Hematopoietic multipotent progenitor cell treated with erythropoietin and hydrocortisone succinate and interleukin-3 and kit ligand, for 6 days (in vitro differentiated cells): ENCODE data around the gene LRRC42.

Experiments used
- DNase-seq: peaks from one replicate; pipeline ENCODE4 v3.0.0-alpha.2; 2015

LRRC42 gene, protein sequence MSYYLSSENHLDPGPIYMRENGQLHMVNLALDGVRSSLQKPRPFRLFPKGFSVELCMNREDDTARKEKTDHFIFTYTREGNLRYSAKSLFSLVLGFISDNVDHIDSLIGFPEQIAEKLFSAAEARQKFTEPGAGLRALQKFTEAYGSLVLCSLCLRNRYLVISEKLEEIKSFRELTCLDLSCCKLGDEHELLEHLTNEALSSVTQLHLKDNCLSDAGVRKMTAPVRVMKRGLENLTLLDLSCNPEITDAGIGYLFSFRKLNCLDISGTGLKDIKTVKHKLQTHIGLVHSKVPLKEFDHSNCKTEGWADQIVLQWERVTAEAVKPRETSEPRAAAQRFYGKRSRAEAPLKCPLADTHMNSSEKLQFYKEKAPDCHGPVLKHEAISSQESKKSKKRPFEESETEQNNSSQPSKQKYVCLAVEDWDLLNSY

DNA sequence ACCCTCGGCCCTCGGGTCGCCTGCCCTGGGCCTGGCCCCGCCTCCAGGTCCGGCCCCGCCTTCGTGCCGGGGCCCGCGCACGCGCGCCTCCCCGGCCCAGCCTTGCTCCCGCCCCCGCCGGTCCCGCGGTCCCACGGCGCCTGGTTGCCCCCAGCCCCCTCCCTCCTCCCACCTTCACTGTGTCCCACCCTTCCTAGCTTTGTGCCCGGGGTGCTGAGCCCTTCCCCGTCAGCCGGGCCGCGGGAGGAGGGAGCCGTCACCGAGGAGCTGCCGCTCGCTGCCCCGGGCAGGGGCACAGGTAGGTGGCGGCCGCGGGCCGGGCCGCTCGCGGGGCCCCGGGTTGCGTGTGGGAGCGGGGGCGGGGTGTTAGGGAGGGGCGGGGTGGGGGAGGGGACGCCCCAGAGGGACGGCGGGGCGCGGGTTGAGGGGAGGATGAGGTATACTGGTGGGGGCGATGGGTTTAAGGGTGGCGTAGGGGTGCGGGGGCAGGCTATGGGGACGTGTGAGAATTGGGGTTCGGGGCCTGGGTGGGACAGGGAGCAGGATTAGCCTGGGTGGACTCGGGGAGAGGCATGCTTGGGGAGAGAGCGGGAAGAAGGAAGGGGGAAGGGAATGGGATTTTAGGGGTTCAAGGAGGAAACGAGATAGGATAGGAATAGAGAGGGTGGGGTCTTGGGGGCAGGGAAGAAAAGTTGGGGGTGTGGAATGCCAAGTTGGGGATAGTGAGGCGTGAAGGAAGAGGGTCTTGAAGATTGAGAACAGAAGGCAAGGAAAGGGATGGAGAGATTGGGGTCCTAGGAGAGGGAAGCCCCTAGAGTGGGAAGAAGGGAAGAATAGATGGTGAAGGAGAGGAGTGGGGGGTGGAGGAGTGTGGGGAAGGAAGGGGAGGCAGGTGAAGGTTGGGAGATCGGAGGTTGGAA, at the start of gene LRRC42:
Gene LRRC42, plus strand, starts transcription at position 99 of the 920 bp plus-strand sequence. CDS start 5,650 bp downstream, outside the sequence.
- peak; percentile 89 for DNase-seq

DNA sequence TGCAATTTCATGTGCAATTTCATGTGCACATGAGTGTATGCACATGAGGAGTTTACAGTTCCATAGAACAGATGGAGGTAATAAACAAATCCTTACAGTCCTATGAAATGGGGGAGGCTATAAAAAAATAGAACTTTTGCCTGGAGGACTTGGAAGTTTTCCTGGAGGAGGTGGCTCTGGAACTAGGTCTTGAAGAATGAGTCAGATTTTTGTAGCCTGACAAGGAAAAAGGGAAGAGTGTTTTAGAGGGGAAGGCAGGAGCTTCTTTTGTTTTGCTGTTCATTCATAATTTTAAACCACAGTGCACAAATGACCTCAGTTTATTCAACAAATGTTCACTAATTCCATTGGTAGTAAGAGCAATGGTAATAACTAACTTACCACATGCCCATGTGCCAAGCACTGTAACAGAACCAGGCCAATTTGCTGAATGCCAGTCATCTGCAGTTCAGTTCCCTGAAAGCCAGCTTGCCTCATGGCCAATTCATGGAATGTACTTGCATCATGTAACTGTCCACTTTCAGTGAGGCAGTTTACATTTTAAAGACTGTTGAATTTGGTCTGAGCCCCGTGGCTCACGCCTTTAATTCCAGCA, 49.4 kb upstream of the LRRC42 start:
- DNase-seq: no peak

DNA sequence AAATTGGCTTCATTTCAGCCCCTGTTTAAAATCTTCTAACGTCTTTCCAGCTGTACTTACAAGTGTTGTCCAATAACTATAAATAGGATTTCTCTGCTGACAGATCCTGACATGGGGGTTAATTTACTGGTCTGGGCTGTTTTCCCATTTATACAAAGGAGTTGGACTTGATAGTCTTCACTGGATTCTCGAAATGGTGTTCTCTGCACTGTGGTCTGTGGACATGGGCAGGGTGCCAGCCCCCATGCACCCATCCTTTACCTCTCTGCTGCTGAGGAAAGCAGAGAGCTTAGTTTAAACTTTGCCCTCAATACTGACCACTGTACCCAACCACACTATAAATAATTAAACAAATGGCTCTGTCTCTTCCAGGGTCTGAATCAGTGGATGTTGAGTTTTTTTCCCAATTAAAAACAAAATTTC, 46.9 kb upstream of the LRRC42 start:
- no peak for DNase-seq

DNA sequence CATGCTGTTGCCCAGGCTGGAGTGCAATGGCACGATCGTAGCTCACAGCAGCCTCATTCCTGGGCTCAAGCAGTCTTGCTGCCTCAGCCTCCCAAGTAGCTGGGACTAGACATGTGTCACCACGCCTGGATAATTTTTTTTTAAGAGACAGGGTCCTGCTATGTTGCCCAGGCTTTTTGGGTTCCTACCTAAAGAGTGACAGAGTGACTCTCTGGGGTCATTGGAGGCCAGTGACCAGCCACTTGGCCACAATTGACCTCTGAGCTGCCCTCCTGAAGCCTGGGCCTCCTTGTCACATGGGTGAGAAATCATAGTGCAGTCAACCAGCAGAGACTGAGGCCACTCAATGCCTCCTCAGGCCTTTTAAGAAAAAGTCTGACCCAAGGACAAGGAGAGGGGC, 46.4 kb upstream of the LRRC42 start:
- DNase-seq: no peak

DNA sequence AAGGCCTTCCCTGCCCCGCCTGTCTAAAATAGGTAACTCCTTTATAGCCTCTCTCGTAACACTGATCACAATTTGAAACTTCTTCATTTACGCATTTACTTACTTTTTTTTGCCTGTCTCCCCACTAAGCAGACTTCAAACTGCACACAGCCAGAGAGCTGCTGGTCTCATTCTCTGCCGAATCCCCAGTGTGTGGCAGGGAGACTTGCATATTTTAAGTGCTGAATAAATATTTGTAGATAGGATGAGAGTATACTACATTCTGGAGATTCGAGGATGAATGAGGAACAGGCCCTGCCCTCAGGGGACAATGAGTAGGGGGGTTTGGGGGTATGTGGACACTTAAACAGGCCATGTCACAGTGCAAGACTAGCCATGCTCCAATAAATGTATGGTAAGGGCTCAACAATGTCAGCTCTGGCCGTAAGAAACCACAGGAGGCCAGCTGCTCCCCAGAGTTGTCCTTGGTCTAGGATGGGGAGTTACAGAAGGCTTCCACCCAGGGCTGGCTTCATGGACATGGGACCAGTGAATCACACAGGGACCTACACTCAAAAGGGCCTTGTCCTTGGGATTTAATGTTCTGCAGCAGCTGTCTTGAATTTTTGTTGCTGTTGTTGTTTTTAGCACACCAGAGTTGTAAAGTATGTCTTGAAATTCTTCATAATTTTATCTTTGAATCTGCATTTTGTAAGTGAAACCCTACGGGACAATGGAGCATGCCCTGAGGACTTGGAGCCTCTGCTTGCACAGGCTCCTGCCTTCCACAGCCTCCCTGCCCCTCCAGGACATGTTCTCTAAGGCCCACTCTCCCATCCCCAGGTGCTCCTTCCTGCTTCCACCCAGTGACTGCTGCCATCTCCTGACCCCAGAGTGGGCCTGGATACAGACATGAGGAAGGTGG, 43.7 kb upstream of the LRRC42 start:
- no peak for DNase-seq

DNA sequence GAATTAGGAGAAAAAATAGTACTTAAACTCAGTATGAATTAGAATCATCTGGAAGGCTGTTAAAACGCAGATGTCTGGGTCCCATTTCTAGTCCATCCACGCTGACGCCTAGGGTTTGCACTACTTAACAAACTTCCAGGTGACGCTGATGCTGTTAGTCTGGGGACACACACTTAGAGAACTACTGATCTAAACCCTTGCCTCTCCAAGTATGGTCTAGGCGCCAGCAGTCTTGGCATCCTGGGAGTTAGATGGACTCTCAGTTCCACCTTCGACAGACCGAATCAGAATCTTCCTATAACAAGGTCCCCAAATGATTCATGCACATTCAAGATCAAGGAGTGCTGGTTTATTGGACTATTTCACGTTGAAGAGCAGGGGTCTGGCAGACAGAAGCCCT, 40.6 kb upstream of the LRRC42 start:
- no peak for DNase-seq

DNA sequence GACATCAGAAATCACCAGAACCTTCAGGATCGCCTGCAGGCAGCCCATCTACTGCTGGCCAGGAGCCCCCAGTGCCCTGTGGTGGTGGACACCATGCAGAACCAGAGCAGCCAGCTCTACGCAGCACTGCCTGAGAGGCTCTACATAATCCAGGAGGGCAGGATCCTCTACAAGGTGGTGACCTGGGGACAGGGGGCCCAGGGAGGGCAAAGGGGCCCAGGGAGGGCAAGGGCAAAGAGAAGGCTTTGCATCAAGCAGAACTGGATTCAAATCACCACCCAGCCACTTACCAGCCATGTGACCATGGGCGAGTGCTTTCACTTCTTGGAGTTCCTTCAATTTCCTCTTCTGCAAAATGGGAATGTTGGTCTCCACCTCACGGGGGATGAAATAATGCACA, 40.0 kb upstream of the LRRC42 start:
- no peak for DNase-seq

DNA sequence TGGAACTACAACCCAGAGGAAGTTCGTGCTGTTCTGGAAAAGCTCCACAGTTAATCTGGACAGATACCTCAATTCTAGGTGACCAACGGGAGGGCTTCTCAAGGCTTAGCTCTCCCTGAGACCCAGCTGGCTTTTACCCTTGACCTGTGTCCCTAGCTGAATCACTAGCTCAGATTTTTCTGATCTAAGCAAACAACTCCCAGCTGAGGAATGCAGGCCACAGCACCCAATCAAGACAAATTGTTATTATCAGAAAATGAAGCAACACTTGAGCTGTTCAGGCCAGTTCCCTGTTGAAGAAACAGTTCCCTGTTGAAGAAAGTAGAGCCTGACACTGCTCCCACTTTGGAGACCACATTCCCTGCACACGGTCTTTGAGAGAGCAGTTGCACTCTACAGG, 36.2 kb upstream of the LRRC42 start:
- no peak for DNase-seq

DNA sequence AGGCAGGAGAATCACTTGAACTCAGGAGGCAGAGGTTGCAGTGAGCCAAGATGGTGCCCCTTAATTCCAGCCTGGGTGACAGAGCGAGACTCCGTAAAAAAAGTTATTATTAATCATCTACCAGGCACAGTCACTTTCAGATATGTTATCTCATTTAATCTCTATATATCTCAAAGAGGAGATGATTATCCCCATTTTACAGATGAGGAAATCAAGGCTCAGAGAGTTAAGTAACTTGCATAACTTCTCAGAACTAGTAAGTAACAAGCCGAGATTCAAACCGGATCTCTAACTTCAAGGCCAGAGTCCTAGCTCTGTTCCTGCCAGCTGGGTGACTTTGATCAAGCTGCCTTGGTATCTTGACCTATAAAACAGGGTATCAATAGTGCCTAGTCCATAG, 34.7 kb upstream of the LRRC42 start:
- no peak for DNase-seq

DNA sequence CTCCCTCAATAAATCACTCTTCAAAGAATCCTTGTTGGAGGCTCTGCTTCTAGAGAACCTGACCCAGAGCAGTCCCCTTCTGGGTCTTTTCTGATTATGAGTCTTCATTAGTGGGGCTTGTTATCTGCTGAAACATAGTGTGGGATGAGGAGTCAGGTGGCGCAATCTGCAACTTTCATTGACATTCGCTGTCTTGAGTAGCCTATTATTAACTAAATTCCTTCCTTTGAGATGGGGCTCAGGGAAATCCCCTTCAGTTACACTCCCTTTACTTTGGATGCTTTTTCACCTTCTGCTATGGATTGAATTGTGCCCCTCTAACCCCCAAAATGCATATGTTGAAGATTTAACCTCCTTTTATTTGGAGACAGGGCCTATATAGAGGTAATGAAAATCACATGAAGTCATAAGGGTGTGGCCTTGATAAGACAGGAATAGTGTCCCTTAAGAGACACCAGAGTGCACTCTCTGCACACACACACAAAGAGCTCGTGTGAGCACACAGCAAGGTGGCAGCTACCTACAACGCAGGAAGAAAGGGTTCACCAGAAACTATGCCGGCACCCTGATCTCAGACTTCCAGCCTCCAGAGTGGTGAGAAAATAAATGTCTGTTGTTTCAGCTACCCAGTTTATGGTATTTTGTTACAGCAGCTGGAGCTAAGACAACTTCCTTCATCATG, 32.7 kb upstream of the LRRC42 start:
- DNase-seq: peak; percentile 42

DNA sequence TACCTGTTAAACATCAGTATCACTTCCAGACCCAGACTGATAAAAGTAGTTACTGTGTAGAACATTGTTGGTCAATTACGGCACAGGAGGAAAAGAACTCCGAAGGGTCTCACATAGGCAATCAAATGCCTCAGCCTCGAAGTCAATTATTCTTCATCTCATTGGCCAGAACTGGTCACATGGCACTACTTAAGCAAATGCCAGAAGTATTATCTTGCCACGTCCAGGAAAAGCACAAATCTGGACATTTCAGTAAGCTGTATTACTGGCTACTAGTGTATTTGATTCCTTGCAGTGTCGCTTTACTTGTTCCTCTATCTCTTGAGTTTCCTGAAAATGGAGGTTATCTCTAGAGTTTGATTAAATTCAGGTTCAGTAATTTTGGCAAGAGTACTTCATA, 27.8 kb upstream of the LRRC42 start:
- DNase-seq: no peak

DNA sequence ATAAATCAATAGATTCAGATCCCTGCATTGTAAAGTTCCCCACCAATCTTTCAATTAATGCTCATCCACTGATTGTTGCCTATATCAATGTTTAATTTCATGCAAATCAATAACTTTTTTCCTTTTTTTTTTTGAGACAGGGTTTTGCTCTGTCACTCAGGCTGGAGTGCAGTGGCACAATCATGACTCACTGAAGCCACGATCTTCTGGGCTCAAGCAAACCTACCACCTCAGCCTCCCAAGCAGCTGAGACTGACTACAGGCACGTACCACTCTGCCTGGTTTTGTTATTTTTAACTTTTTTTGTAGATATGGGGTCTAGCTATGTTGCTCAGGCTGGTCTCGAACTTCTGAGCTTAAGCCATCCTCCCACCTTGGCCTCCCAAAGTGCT, 26.5 kb upstream of the LRRC42 start:
- no peak for DNase-seq

DNA sequence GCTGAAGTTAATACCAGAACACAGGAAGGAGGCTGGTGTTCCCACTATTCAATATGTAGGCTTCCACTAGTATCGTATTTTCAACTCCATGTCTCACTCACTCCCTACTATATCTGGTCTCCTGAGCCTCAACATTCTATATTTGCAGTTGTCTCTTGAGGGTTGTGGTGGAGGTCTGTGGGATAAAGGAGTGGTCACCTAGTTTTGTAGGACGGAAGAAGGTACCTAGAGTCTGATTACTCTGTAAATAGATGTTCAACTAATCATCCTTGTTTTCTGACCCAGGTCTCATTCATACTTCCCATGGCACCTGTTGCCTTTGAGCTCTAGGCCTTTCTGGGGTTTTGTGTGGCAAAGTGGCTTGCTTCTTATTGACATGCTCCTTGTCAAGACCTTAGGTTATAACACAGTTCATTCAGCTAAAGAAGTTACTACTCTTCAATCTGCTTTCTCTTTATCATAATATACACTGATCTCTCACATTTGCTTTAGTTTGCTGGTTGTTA, 18.7 kb upstream of the LRRC42 start:
- DNase-seq: no peak

DNA sequence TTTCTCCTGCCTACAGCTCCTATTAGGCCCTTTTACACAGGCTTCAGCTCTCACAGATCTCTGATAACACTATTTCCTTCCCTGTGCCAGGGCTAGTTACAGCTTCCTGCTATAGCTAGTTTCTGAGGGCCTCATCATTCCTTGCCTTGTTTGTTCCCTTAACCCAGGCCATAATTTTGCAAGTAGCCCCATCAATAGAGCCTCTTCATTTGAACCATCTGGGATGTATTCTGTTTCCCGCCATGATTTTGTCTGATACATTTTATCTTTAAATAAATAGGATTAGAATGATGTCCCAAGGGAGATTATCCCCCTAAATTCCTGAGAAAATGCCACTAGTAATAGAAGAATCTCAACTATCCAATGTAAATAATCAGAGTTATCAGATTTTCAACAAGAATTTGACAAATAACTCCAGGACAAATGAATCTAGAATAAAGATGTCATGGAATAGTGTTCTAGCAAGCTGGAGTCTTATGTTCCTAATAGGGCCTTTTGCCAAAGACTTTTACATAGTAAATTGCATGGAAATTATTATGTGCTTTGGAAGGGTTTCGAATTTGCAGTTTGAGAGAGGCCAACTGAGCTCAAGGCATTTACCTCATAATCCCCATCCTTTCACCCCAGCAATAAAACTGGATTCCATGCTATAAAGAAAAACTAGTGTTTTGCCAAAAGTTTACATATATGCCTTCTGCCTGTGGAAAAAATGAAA, 16.7 kb upstream of the LRRC42 start:
- DNase-seq: no peak

DNA sequence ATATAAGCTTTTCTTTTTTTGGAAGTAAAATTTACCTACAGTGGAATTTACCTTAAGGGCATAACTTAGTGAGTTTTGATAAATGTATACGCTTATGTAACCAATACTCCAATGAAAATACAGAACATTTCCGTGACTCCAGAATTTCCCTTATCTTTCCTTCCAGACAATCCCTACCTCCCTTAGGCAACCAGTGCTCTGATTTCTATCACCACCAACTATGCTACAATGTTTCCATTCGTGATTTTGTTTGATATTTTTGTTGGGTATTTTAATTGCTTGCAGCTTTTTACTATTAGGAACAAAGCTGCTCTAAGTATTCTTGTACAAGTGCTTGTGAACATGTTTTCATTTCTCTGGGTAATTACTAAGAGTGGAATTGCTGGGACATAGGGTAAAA, 15.2 kb upstream of the LRRC42 start:
- DNase-seq: no peak

DNA sequence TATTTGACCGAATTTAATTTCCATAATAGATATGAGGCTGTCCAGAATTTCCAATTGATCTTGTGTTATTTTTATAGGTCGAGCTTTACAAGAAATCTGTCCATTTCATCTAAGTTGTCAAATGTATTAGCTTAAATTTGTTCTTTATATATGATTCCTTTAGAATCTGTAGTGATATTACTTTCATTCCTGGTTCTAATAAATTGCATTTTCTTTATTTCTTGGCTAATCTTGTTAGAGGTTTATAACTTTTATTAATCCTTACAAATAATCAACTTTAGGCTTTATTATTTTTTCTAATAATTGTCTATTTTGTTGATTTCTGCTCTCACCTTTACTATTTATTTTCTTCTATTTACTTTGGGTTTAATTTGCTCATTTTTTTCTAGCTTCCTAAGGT, 14.6 kb upstream of the LRRC42 start:
- no peak for DNase-seq

DNA sequence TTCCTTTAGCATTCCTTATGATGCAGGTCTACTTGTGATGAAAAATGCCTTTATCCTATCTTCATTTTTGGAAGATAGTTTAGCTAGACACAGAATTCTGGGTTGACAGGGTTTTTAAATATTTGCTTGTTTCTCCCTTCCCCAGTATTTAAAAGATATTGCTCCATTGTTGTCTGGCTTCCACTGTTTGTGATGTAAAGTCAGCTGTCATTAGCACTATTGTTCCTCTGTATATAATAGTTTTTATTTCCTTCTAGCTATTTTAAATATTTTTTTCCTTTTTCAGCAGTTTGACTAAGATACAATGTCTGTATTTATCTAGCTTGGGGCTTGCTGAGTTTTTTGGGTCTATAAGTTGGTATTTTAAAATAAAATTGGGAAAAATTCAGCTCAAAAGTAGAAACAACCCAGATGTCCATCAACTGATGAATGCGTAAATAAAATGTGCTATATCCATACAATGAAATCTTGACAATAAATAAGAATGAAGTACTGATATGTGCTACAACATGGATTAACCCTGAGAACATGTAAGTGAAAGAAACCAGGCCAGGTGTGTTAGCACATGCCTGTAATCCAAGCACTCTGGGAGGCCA, 11.9 kb upstream of the LRRC42 start:
- no peak for DNase-seq

DNA sequence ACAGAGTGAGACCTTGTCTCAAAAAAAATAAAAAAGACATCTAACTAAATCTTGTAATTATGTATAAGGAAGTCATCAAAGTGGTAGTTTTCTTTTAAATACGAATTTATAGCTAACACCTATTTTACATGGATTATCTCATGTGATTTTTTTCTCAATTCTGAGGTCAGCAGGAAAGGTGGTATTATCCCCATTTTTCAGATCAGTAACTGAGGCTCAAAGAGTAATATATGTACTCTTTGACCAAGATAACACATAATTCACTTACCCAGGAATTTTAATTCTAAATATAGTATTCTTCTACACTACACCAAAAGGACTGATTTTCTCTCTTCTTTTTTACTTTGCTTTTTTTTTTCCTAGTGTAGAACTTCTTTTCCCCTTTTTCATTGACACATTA, 9.7 kb upstream of the LRRC42 start:
- no peak for DNase-seq

DNA sequence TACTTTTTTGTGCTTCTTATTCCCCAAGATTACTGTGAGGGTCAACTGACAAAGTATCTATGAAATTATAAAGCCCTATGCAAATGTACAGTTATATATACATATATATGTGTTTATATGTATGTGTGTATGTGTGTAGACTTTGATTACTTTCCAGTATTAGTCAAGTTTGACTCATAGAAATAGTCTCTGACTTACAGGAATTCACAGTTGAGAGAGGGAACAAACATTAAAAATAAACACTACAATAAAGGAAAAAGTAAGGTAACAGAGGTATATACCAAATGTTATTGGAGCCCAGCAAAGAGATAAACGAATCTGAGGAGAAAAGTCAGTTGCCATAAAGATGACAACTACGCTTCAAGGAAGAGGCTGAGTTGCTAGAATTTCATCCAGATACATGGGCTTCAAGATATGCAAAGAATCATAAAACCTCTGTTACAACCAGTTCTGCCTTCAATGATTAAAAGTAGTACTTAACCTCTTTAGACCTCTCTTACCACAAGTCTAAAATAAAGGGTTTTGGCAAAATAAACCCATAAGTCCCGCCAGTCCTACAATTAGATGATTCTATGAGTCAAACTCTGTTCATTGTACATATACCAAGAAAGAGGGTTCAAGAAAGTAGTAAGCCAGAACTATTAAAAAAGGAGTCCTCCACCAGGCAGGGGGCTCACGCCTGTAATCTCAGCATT, 7.9 kb upstream of the LRRC42 start:
- DNase-seq: no peak
